Neural cell (in vitro differentiated cells): ENCODE results near the gene USF1.

Source experiments
- CTCF ChIP-seq: fragments of 450-650 bp; IDR thresholded peaks from 2 replicates; pipeline ENCODE4 v1.5.1; 2014; ENCODE audit warnings: antibody characterized with exemption, mild to moderate bottlenecking, moderate library complexity; ENCODE audit not compliant: poor library complexity, severe bottlenecking
- EZH2 ChIP-seq: fragments of 200-600, 300-800 bp; shearing (Covaris generic), sonication (generic); IDR thresholded peaks from 2 replicates; pipeline ENCODE4 v1.6.1; 2014; ENCODE audit warnings: antibody characterized with exemption, low read length, borderline replicate concordance, mild to moderate bottlenecking; ENCODE audit not compliant: insufficient read depth, poor library complexity, severe bottlenecking

GRCh38 chr1:160996178-160996577, 49.6 kb downstream of the USF1 start:
- TF ChIP-seq CTCF (no peak), EZH2 (no peak)
